Neural cell (in vitro differentiated cells): Measurements from ENCODE around the gene INS.

Experiments used
- EP300 ChIP-seq: fragments of 450-650 bp; conservative IDR thresholded peaks from 2 replicates; pipeline ENCODE4 v1.6.1; 2014; ENCODE audit warnings: antibody characterized with exemption, mild to moderate bottlenecking, moderate library complexity; ENCODE audit not compliant: poor library complexity, severe bottlenecking
- REST ChIP-seq: IDR thresholded peaks from 2 replicates; pipeline ENCODE4 v1.6.1; 2012; ENCODE audit warnings: borderline replicate concordance
- TF ChIP-seq, protein P1 (sequence below): fragments of 450-650 bp; IDR thresholded peaks from 2 replicates; pipeline ENCODE4 v1.5.1; 2014; ENCODE audit warnings: antibody characterized with exemption, mild to moderate bottlenecking, moderate library complexity; ENCODE audit not compliant: poor library complexity, severe bottlenecking

GRCh38 chr11:2182075-2182474 lies 21.1 kb upstream of the INS start:
- TF ChIP-seq, protein P1, sequence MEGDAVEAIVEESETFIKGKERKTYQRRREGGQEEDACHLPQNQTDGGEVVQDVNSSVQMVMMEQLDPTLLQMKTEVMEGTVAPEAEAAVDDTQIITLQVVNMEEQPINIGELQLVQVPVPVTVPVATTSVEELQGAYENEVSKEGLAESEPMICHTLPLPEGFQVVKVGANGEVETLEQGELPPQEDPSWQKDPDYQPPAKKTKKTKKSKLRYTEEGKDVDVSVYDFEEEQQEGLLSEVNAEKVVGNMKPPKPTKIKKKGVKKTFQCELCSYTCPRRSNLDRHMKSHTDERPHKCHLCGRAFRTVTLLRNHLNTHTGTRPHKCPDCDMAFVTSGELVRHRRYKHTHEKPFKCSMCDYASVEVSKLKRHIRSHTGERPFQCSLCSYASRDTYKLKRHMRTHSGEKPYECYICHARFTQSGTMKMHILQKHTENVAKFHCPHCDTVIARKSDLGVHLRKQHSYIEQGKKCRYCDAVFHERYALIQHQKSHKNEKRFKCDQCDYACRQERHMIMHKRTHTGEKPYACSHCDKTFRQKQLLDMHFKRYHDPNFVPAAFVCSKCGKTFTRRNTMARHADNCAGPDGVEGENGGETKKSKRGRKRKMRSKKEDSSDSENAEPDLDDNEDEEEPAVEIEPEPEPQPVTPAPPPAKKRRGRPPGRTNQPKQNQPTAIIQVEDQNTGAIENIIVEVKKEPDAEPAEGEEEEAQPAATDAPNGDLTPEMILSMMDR: no peak
- no peak for TF ChIP-seq REST
- no peak for TF ChIP-seq EP300
